Measurements from ENCODE around the gene DGKI. TPM values are rescaled to one million over a fixed set of nuclear protein-coding genes. Genes with fewer than 3 reads are reported as not detected.

Gene DGKI
- total RNA-seq, 1 experiment from 2014 or later, result 0.15 TPM

DNA sequence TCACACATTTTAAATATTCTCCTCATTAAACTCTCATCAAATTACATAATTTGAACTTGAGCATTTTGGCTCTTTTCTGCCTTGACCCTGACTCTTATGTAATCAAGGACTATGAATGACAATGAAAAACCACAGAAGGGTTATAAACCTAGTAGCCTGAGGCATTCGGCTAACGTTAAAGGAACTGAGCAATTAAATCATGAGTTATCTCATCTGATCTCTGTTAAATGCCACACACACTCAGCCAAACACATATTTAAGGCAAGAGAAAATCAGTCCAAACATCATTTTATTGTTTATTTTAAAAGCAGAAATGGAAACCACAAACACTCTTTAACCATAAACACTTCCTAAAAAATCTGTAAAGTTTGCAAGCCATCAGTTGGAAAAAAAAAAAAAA lies 204.3 kb downstream of the DGKI start:
- ChIA-PET RAD21 (ENCODE audit: low non-redundant PET in 1 of 2, low total read pairs in 2 of 2, uncharacterized antibody in 2 of 2, unreplicated experiment in 2 of 2) (no interaction called here), CTCF (no interaction called here), POLR2A (no interaction called here)
- Histone ChIP-seq H3K4me1 (ENCODE audit: control insufficient read depth in 1 of 2, insufficient read depth in 2 of 2, low read length in 2 of 2) (no peaks in the 10 kb centered on the region), H3K27me3 (ENCODE audit: insufficient read depth, low read length) (no peaks in the 10 kb centered on the region; the same call in 1 of the 2 replicates), H4K20me1 (ENCODE audit: insufficient read depth) (no peaks in the 10 kb centered on the region), H3K36me3 (ENCODE audit: control insufficient read depth in 1 of 2, insufficient read depth in 2 of 2, low read length in 2 of 2) (no peaks in the 10 kb centered on the region), H3K9ac (ENCODE audit: low read length) (no peak overlapping the region), H3K9me3 (ENCODE audit: control insufficient read depth in 1 of 2, insufficient read depth in 1 of 2, low read depth in 1 of 2, low read length in 2 of 2) (no peaks in the 10 kb centered on the region), H3K4me2 (ENCODE audit: low read length) (no peak overlapping the region), H3K4me3 (replicated peaks in 1 of 2; ENCODE audit: low read depth in 1 of 2, low read length in 2 of 2) (no peak overlapping the region), H3K9me2 (ENCODE audit: insufficient read depth) (no peaks in the 10 kb centered on the region), H3K27ac (ENCODE audit: low read depth, low read length) (no peak overlapping the region), H3K79me2 (ENCODE audit: insufficient read depth, low read length) (no peaks in the 10 kb centered on the region), H2AFZ (ENCODE audit: low read depth, low read length, poor library complexity, severe bottlenecking) (no peak overlapping the region)
- BruUV-seq (replicated peaks), result no TSS peak
- no peak for ATAC-seq
- no peak for DNase-seq (ENCODE audit: low read depth, low spot score)
- TF ChIP-seq ZFX (IDR thresholded peaks at IDR 0.05) (no peak), ZNF274 (IDR thresholded peaks at IDR 0.05; ENCODE audit: low read depth, low read length) (no peak)
- intact Hi-C loops (cut with micrococcal nuclease), result no loop called here

DNA sequence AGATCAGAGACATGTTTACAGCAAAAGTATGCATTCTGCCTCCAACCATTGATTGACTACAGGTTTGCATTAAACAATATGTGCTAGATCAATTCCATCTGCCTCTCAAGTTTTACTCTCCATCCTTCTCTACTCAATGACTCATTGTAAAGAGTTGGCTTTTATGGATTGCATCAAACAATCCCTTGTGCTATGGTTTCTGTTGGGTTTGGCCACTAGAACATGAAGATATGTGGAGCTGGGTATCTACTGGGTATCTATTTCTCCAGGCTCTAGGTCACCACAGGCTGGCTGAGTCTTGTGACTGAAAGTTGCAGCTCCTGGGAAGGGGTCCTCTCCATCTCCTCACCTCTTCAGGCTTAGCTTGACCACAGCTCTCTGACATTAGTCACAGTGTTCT lies 204.7 kb downstream of the DGKI start:
- Histone ChIP-seq H3K27me3 (ENCODE audit: insufficient read depth, low read length) (no peaks in the 10 kb centered on the region), H3K9me2 (ENCODE audit: insufficient read depth) (no peaks in the 10 kb centered on the region), H3K4me1 (ENCODE audit: control insufficient read depth in 1 of 2, insufficient read depth in 2 of 2, low read length in 2 of 2) (no peaks in the 10 kb centered on the region), H3K9ac (ENCODE audit: low read length) (no peak overlapping the region), H3K9me3 (ENCODE audit: control insufficient read depth in 1 of 2, insufficient read depth in 1 of 2, low read depth in 1 of 2, low read length in 2 of 2) (no peaks in the 10 kb centered on the region), H3K27ac (ENCODE audit: low read depth, low read length) (no peak overlapping the region), H3K36me3 (ENCODE audit: control insufficient read depth in 1 of 2, insufficient read depth in 2 of 2, low read length in 2 of 2) (no peaks in the 10 kb centered on the region), H3K4me2 (ENCODE audit: low read length) (no peak overlapping the region), H3K79me2 (ENCODE audit: insufficient read depth, low read length) (no peaks in the 10 kb centered on the region), H3K4me3 (replicated peaks in 1 of 2; ENCODE audit: low read depth in 1 of 2, low read length in 2 of 2) (no peak overlapping the region), H2AFZ (ENCODE audit: low read depth, low read length, poor library complexity, severe bottlenecking) (no peak overlapping the region), H4K20me1 (ENCODE audit: insufficient read depth) (no peaks in the 10 kb centered on the region)
- ATAC-seq, result no peak
- intact Hi-C loops (cut with micrococcal nuclease), result no loop called here
- DNase-seq (ENCODE audit: low read depth, low spot score), result no peak
- ChIA-PET RAD21 (ENCODE audit: low non-redundant PET in 1 of 2, low total read pairs in 2 of 2, uncharacterized antibody in 2 of 2, unreplicated experiment in 2 of 2) (no interaction called here), CTCF (no interaction called here), POLR2A (no interaction called here)
- no TSS peak for BruUV-seq (replicated peaks)
- TF ChIP-seq CBX3 (IDR thresholded peaks at IDR 0.05; ENCODE audit: low read depth), result no peak
- TF ChIP-seq, protein P1, sequence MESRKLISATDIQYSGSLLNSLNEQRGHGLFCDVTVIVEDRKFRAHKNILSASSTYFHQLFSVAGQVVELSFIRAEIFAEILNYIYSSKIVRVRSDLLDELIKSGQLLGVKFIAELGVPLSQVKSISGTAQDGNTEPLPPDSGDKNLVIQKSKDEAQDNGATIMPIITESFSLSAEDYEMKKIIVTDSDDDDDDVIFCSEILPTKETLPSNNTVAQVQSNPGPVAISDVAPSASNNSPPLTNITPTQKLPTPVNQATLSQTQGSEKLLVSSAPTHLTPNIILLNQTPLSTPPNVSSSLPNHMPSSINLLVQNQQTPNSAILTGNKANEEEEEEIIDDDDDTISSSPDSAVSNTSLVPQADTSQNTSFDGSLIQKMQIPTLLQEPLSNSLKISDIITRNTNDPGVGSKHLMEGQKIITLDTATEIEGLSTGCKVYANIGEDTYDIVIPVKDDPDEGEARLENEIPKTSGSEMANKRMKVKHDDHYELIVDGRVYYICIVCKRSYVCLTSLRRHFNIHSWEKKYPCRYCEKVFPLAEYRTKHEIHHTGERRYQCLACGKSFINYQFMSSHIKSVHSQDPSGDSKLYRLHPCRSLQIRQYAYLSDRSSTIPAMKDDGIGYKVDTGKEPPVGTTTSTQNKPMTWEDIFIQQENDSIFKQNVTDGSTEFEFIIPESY (IDR thresholded peaks at IDR 0.05; ENCODE audit: extremely low read depth, insufficient replicate concordance, low read length), result no peak
- no peak for TF ChIP-seq EZH2phosphoT487 (IDR thresholded peaks at IDR 0.05; ENCODE audit: borderline replicate concordance)
- no peak for TF ChIP-seq YY1 (IDR thresholded peaks at IDR 0.05; ENCODE audit: extremely low read depth, insufficient replicate concordance, low read depth, low read length)
- TF ChIP-seq ATF3 (IDR thresholded peaks at IDR 0.05), result no peak
- TF ChIP-seq RAD21 (IDR thresholded peaks at IDR 0.05; ENCODE audit: low read depth), result no peak
- TF ChIP-seq JUND (IDR thresholded peaks at IDR 0.05), result no peak
- no peak for TF ChIP-seq SP1 (IDR thresholded peaks at IDR 0.05; ENCODE audit: low read depth)
- TF ChIP-seq POLR2A (IDR thresholded peaks at IDR 0.05; ENCODE audit: borderline replicate concordance, extremely low read depth, insufficient read depth, insufficient read length), result no peak
- TF ChIP-seq ELF1 (IDR thresholded peaks at IDR 0.05; ENCODE audit: borderline replicate concordance, low read depth), result no peak
- TF ChIP-seq POLR2AphosphoS5 (IDR thresholded peaks at IDR 0.05; ENCODE audit: low read depth, low read length), result no peak
- TF ChIP-seq EZH2 (IDR thresholded peaks at IDR 0.05), result no peak
- no peak for TF ChIP-seq FOSL1 (IDR thresholded peaks at IDR 0.05; ENCODE audit: low read depth)
- TF ChIP-seq, protein P2, sequence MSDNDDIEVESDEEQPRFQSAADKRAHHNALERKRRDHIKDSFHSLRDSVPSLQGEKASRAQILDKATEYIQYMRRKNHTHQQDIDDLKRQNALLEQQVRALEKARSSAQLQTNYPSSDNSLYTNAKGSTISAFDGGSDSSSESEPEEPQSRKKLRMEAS (IDR thresholded peaks at IDR 0.05), result no peak
- no peak for TF ChIP-seq TCF7L2 (IDR thresholded peaks at IDR 0.05; ENCODE audit: borderline replicate concordance, extremely low read depth, insufficient read depth, insufficient read length)
- TF ChIP-seq EGR1 (IDR thresholded peaks at IDR 0.05; ENCODE audit: low read depth), result no peak
- no peak for TF ChIP-seq SRF (IDR thresholded peaks at IDR 0.05; ENCODE audit: low read depth)
- no peak for TF ChIP-seq ZFX (IDR thresholded peaks at IDR 0.05)
- no peak for TF ChIP-seq ZNF274 (IDR thresholded peaks at IDR 0.05; ENCODE audit: low read depth, low read length)

All from HCT116 (cell line).